Hepatocyte (in vitro differentiated cells): ENCODE results near the gene CTNNA2.

Experiments
- CTCF ChIP-seq: fragments of 200-600 bp; sonication (generic); IDR thresholded peaks from 2 replicates; pipeline ENCODE4 v1.5.1; 2016; ENCODE audit warnings: antibody characterized with exemption, mild to moderate bottlenecking; ENCODE audit not compliant: poor library complexity
- EZH2phosphoT487 ChIP-seq: fragments of 200-600 bp; sonication (generic); IDR thresholded peaks from one replicate; pipeline ENCODE4 v1.6.1; 2018; ENCODE audit warnings: antibody characterized with exemption, mild to moderate bottlenecking, low read depth, moderate library complexity; ENCODE audit not compliant: unreplicated experiment, severe bottlenecking

GRCh38 chr2:79721966-79722365 lies 209.1 kb downstream of the CTNNA2 start:
- TF ChIP-seq CTCF (no peak), EZH2phosphoT487 (no peak)
